ENCODE results near the gene AUP1. TPM values are rescaled to one million over a fixed set of nuclear protein-coding genes. Genes with fewer than 3 reads are reported as not detected.

Gene AUP1
- total and polyA plus RNA-seq, 2 of the 8 experiments (the other 6 are each of a cell fraction or from before 2014, with no cell fraction given), result 83.4 to 121 TPM

DNA sequence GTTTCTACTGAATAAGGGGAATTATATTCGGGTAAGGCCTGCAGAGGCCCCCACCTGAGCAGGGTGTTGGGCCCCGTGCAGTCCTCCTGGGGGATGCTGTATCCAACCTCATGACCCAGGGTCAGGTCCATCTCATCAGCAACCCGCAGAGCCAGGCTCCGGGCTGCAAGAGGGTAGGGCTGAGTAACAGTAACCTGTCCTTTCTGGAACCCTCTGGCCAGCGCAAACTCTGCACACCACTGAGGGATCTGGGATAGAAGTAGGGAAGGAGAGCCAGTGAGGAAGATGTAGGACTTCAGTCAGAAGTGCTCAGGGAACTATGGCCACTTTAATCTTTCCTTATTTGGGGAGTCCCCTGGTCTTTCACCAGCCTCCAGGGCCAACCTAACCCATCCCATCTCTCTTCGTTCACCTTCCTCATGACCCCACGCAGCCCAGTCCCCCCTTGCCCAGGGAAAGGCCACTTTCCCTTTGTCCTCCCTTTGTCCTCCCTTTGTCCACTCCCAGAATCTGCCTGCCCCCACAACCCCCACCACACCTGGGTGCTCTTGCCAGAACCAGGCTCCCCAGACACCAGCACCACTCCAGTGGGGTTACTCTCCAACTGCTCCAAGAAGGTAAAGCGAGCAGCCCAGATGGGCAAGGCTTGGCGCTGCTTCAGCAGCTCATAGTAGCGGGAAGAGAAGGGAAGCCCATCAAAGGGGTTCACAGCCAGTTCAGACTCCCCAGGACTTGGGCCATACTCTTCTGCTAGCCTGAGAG lies 4.4 kb downstream of the AUP1 start (continued):
- TF ChIP-seq SAP30 (IDR thresholded peaks at IDR 0.05; ENCODE audit: insufficient read depth, insufficient replicate concordance, low read length) (no peak), POU5F1 (IDR thresholded peaks at IDR 0.05; ENCODE audit: low read depth, low read length) (no peak), RFX5 (IDR thresholded peaks at IDR 0.05; ENCODE audit: borderline replicate concordance, low read depth, low read length) (no peak), SUZ12 (IDR thresholded peaks at IDR 0.05; ENCODE audit: low read length) (no peak), KDM5A (IDR thresholded peaks at IDR 0.05; ENCODE audit: low read length) (no peak), RBBP5 (IDR thresholded peaks at IDR 0.05; ENCODE audit: borderline replicate concordance, low read depth, low read length) (no peak)
